ENCODE measurements around the gene CCDC88B. TPM values are rescaled to one million over a fixed set of nuclear protein-coding genes. Genes with fewer than 3 reads are reported as not detected.

CCDC88B gene
- total RNA-seq, 1 donor from 2014 or later, result 7.7 TPM

- no peak for DNase-seq
- intact Hi-C loops (cut with DNase I), result no loop called here
- ATAC-seq (ENCODE audit: poor library complexity), result no peak
Observed at GRCh38 chr11:64369440-64370421, 29.7 kb downstream of the CCDC88B start.

- ATAC-seq (ENCODE audit: poor library complexity) (no peak), DNase-seq (no peak)
Observed at GRCh38 chr11:64371201-64371600, 31.2 kb downstream of the CCDC88B start.

GRCh38 chr11:64372021-64372420 lies 32.0 kb downstream of the CCDC88B start:
- intact Hi-C loops (cut with DNase I), result no loop called here
- ATAC-seq (ENCODE audit: poor library complexity), result no peak
- no peak for DNase-seq

More at GRCh38 chr11:64371201-64371600, 31.2 kb downstream of the CCDC88B start:
- intact Hi-C loops (cut with DNase I), result no loop called here

GRCh38 chr11:64372802-64373597 lies 33.0 kb downstream of the CCDC88B start:
- ATAC-seq (ENCODE audit: poor library complexity) (peak; percentile 24), DNase-seq (no peak)
- intact Hi-C loops (cut with DNase I), result no loop called here

- DNase-seq, result no peak
- intact Hi-C loops (cut with DNase I), result no loop called here
- ATAC-seq (ENCODE audit: poor library complexity), result no peak
Observed at GRCh38 chr11:64373598-64373974, 33.6 kb downstream of the CCDC88B start.

- DNase-seq (no peak), ATAC-seq (ENCODE audit: poor library complexity) (no peak)
- intact Hi-C loops (cut with DNase I), result no loop called here
Observed at GRCh38 chr11:64376071-64376470, 36.1 kb downstream of the CCDC88B start.

- ATAC-seq (ENCODE audit: poor library complexity) (peak; percentile 55), DNase-seq (no peak)
- intact Hi-C loops (cut with DNase I), result no loop called here
Observed at GRCh38 chr11:64378335-64378880, 38.4 kb downstream of the CCDC88B start.

- intact Hi-C loops (cut with DNase I), result no loop called here
- ATAC-seq (ENCODE audit: poor library complexity) (no peak), DNase-seq (no peak)
Observed at GRCh38 chr11:64379160-64379559, 39.2 kb downstream of the CCDC88B start.

GRCh38 chr11:64379817-64380709 lies 40.1 kb downstream of the CCDC88B start:
- intact Hi-C loops (cut with DNase I), result no loop called here
- ATAC-seq (ENCODE audit: poor library complexity) (no peak), DNase-seq (no peak)

- intact Hi-C loops (cut with DNase I), result no loop called here
- ATAC-seq (ENCODE audit: poor library complexity), result no peak
- DNase-seq, result no peak
Observed at GRCh38 chr11:64381350-64381749, 41.3 kb downstream of the CCDC88B start.

GRCh38 chr11:64382047-64382446 lies 42.0 kb downstream of the CCDC88B start:
- ATAC-seq (ENCODE audit: poor library complexity) (no peak), DNase-seq (no peak)
- intact Hi-C loops (cut with DNase I), result no loop called here

GRCh38 chr11:64382586-64382985 lies 42.6 kb downstream of the CCDC88B start:
- DNase-seq (no peak), ATAC-seq (ENCODE audit: poor library complexity) (no peak)
- intact Hi-C loops (cut with DNase I), result no loop called here

GRCh38 chr11:64383580-64383979 lies 43.6 kb downstream of the CCDC88B start:
- intact Hi-C loops (cut with DNase I), result no loop called here
- ATAC-seq (ENCODE audit: poor library complexity), result no peak
- no peak for DNase-seq

GRCh38 chr11:64384028-64384737 lies 44.2 kb downstream of the CCDC88B start:
- ATAC-seq (ENCODE audit: poor library complexity), result peak; percentile 73
- intact Hi-C loops (cut with DNase I), result no loop called here
- DNase-seq, result no peak

- DNase-seq (no peak), ATAC-seq (ENCODE audit: poor library complexity) (peak; percentile 68)
- intact Hi-C loops (cut with DNase I), result no loop called here
Observed at GRCh38 chr11:64384981-64385944, 45.3 kb downstream of the CCDC88B start.

- DNase-seq, result no peak
- ATAC-seq (ENCODE audit: poor library complexity), result no peak
- intact Hi-C loops (cut with DNase I), result no loop called here
Observed at GRCh38 chr11:64385945-64386704, 46.1 kb downstream of the CCDC88B start.
